Mesothelial cell of epicardium (in vitro differentiated cells): ENCODE measurements around the gene SDF4. TPM values are rescaled to one million over a fixed set of nuclear protein-coding genes. Genes with fewer than 3 reads are reported as not detected.

Source experiments
- DNase-seq, 2 experiments: peaks; one replicate each; pipeline ENCODE4 v3.0.0; 2021; ENCODE audit warnings: low spot score in 2 of 2; ENCODE audit not compliant: unreplicated experiment in 2 of 2
- H3K27ac Mint-ChIP-seq: 2 replicates; pipeline ENCODE4 v1.8.0; 2021; ENCODE audit warnings: mixed read lengths
- H3K27me3 Mint-ChIP-seq: 2 replicates; pipeline ENCODE4 v1.8.0; 2021; ENCODE audit warnings: low read depth, mixed read lengths
- H3K36me3 Mint-ChIP-seq: 2 replicates; pipeline ENCODE4 v1.8.0; 2021; ENCODE audit warnings: mixed read lengths
- H3K4me1 Mint-ChIP-seq: 2 replicates; pipeline ENCODE4 v1.8.0; 2021; ENCODE audit warnings: mixed read lengths
- H3K4me3 Mint-ChIP-seq: 2 replicates; pipeline ENCODE4 v1.8.0; 2021; ENCODE audit warnings: mild to moderate bottlenecking, moderate library complexity, mixed read lengths
- H3K9me3 Mint-ChIP-seq: 2 replicates; pipeline ENCODE4 v1.8.0; 2021; ENCODE audit warnings: mixed read lengths
- CTCF ChIP-seq: fragments of 200-600 bp; sonication (generic); IDR thresholded peaks from one replicate; pipeline ENCODE4 v1.5.0; 2021; ENCODE audit warnings: antibody characterized with exemption; ENCODE audit not compliant: unreplicated experiment
- total RNA-seq: library from RNA; stranded (reverse); gene quantifications from 3 replicates; pipeline ENCODE4 v1.2.1, GENCODE V29; 2021

Gene SDF4
- total RNA-seq, 1 donor from 2014 or later = 108 TPM

DNA sequence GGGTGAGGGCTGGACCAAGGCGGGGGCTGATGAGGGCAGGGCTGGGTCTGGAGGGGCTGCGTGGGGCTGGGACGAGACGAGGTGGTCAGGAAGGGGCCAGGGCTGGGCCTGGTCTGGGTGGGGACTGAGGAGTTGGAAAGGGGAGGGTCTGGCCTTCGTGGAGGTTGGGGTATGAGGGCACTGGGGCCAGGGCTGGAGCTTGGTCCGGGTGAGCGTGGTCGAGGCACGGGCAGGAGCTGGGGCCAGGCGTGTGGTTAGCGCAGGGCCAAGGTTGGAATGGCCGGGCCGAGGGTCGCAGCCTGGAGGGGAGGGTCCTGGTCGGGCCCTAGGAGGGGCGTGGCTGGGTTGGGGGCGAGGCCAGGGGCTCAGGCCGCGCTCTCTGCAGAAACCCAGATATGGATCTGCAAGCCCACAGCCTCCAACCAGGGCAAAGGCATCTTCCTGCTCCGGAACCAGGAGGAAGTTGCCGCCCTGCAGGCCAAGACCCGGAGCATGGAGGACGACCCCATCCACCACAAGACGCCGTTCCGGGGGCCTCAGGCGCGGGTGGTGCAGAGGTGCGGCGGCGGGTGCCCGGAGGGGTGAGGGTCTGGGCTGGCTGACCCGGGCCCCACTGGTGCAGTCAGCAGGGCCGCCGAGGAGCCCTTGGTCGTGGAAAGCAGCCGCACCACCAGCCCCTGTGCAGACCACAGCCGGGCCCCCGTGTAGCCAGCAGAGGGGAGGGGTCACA is 49.1 kb downstream of the SDF4 start:
- no peak for DNase-seq
- TF ChIP-seq CTCF = no peak
- Mint-ChIP-seq H3K9me3 (no peaks in the 10 kb centered on the region), H3K36me3 (no peaks in the 10 kb centered on the region), H3K4me3 (no peak overlapping the region), H3K27ac (no peak overlapping the region), H3K4me1 (no peaks in the 10 kb centered on the region), H3K27me3 (peaks cover 5% of the 10 kb centered on the region)

DNA sequence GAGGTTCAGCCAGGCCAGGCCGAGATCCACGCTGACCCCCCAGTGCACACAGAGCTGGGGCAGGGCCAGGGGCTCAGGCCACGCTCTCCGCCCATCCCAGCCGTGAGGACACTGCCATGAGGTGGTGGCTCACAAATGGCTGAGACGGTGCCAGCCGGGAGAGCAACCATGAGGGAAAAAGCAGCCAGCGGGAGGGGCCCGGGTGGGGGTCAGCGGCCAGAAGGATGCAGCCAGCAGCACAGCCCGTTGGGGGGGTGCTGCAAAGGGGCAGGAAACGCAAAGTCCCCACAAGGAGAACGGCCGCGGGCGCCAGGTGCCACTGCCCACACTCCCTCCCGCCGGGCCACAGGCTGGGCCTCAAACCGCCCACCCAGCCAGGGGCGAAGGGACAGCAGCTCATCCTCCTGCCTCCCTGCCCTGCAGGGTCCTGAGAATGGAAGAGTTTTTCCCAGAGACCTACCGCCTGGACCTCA is 49.8 kb downstream of the SDF4 start:
- Mint-ChIP-seq H3K4me3 (no peak overlapping the region), H3K4me1 (no peaks in the 10 kb centered on the region), H3K27me3 (peaks cover 11% of the 10 kb centered on the region), H3K27ac (no peak overlapping the region), H3K36me3 (no peaks in the 10 kb centered on the region), H3K9me3 (no peaks in the 10 kb centered on the region)
- no peak for TF ChIP-seq CTCF
- DNase-seq = no peak

DNA sequence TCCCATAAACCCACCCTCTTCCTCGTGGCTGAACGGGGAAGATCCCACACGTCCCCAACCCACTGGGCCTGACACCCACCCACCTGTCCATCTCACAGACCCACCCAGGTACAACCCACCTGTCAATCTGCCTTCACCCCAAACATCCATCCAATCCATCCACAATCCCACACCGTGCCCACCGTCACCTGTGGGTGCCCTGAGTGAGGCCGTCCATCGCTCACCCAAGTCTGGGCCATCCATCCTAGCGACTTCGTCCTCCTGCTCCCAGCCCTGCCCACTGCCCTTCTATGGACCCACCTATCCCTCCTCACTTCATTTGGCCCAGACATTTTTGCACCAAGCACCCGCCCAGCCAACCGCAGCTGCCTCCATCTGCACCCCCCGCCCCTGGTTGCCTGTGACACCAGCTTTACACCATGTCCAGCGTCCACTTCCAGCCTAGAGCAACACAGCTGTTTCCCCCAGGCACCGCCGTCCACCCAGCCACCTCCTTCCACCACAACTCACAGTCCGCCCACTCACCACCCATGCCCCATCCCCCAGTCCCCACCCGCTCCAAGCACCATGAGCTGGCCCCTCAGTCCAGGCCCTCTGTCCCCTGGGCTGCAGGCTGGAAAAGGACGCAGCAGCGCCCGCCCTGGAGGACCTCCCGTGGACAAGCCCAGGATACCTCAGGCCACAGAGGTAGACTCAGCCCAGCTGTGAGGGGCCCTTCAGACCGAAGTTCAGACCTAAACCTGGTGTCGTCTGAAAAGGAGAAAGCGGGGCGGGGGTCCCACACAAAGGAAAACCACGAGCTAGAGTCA is 50.5 kb downstream of the SDF4 start:
- no peak for DNase-seq
- no peak for TF ChIP-seq CTCF
- Mint-ChIP-seq H3K9me3 (no peaks in the 10 kb centered on the region), H3K27me3 (peaks cover 18% of the 10 kb centered on the region), H3K36me3 (no peaks in the 10 kb centered on the region), H3K4me3 (no peak overlapping the region), H3K4me1 (peaks cover 3% of the 10 kb centered on the region), H3K27ac (no peak overlapping the region)

- Mint-ChIP-seq H3K36me3 (no peaks in the 10 kb centered on the region), H3K27ac (no peak overlapping the region), H3K4me3 (no peak overlapping the region), H3K9me3 (no peaks in the 10 kb centered on the region), H3K27me3 (peaks cover 29% of the 10 kb centered on the region), H3K4me1 (peaks cover 6% of the 10 kb centered on the region)
- TF ChIP-seq CTCF = no peak
- DNase-seq = peak in 1 of 2 experiments; percentile 21
Measured at GRCh38 chr1:1179983-1180861, 51.6 kb downstream of the SDF4 start.

GRCh38 chr1:1179346-1179982 is 52.3 kb downstream of the SDF4 start:
- no peak overlapping the region for H3K4me3 Mint-ChIP-seq
- no peak for TF ChIP-seq CTCF
- DNase-seq = peak in 1 of 2 experiments; percentile 17
- peaks cover 34% of the 10 kb centered on the region for H3K27me3 Mint-ChIP-seq
- no peaks in the 10 kb centered on the region for H3K36me3 Mint-ChIP-seq
- H3K4me1 Mint-ChIP-seq = peaks cover 6% of the 10 kb centered on the region
- H3K27ac Mint-ChIP-seq = no peak overlapping the region
- H3K9me3 Mint-ChIP-seq = no peaks in the 10 kb centered on the region
